ENCODE data around the gene KIRREL2.
"Not testable (repeated sequence)": the region's sequence is repeated elsewhere in the genome, so short reads cannot be mapped to it uniquely, and the experiment has no call there.

Gene KIRREL2

DNA sequence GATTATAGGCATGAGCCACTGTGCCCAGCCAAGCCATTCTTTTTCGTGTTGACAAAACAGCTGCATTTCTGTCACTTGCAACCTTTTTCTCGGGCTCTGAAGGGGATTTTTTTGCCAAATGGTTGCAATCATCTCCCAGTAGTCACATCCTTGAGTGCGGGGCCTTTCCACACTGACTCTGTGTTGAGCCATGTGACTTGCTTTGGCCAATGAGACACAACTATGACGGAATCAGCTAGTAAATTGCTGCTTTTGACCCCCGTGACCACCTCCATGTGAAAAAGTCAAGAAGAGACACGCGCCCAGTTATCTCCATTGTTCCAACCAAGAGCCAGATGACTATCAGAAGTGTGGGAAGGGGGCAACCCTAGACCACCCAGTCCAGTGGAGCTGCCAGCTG lies 22.7 kb upstream of the KIRREL2 start:
- 73% methylated on average over 4 of the region's 7 CpGs for WGBS (ENCODE audit: insufficient coverage)
- H3K27me3 ChIP-seq (replicated peaks in 2 of 5; ENCODE audit: control insufficient read depth in 4 of 5, insufficient read depth in 5 of 5, low read length in 4 of 5): peaks cover 0 to 31% (median 8%) of the 10 kb centered on the region in 5 experiments
- no peak for DNase-seq
- POLR2A ChIA-PET: no interaction called here
- H3K4me3 ChIP-seq (ENCODE audit: control insufficient read depth in 1 of 7, extremely low read depth in 1 of 7, insufficient read depth in 4 of 7, low read depth in 2 of 7, low read length in 6 of 7): no peak overlapping the region
- H3K9me3 ChIP-seq (ENCODE audit: control extremely low read depth in 1 of 5, control insufficient read depth in 4 of 5, insufficient read depth in 2 of 5, low read depth in 1 of 5, low read length in 4 of 5): peaks cover 0 to 2% (median 0%) of the 10 kb centered on the region in 5 experiments
- CTCF ChIA-PET: no interaction called here
- H3K36me3 ChIP-seq (ENCODE audit: control insufficient read depth in 4 of 4, insufficient read depth in 4 of 4, low read length in 3 of 4): no peaks in the 10 kb centered on the region
- H3K4me1 ChIP-seq (ENCODE audit: control extremely low read depth in 1 of 4, control insufficient read depth in 4 of 4, insufficient read depth in 4 of 4, low read length in 3 of 4): no peaks in the 10 kb centered on the region
- no peak overlapping the region for H3K27ac ChIP-seq (ENCODE audit: insufficient read depth in 1 of 2, low read depth in 1 of 2, low read length in 2 of 2, poor library complexity in 1 of 2, severe bottlenecking in 2 of 2)

GRCh38 chr19:35836096-35836495 lies 20.6 kb upstream of the KIRREL2 start:
- H3K4me3 ChIP-seq (ENCODE audit: control insufficient read depth in 1 of 7, extremely low read depth in 1 of 7, insufficient read depth in 4 of 7, low read depth in 2 of 7, low read length in 6 of 7); DNase-seq; CTCF ChIA-PET; POLR2A ChIA-PET; H3K27ac ChIP-seq (ENCODE audit: insufficient read depth in 1 of 2, low read depth in 1 of 2, low read length in 2 of 2, poor library complexity in 1 of 2, severe bottlenecking in 2 of 2); H3K4me1 ChIP-seq (ENCODE audit: control extremely low read depth in 1 of 4, control insufficient read depth in 4 of 4, insufficient read depth in 4 of 4, low read length in 3 of 4); H3K36me3 ChIP-seq (ENCODE audit: control insufficient read depth in 4 of 4, insufficient read depth in 4 of 4, low read length in 3 of 4); H3K9me3 ChIP-seq (ENCODE audit: control extremely low read depth in 1 of 5, control insufficient read depth in 4 of 5, insufficient read depth in 2 of 5, low read depth in 1 of 5, low read length in 4 of 5): not testable (repeated sequence)
- 77% methylated on average over 11 of the region's 11 CpGs for WGBS (ENCODE audit: insufficient coverage)
- peaks cover 0 to 27% (median 7%) of the 10 kb centered on the region in 5 experiments for H3K27me3 ChIP-seq (replicated peaks in 2 of 5; ENCODE audit: control insufficient read depth in 4 of 5, insufficient read depth in 5 of 5, low read length in 4 of 5)

DNA sequence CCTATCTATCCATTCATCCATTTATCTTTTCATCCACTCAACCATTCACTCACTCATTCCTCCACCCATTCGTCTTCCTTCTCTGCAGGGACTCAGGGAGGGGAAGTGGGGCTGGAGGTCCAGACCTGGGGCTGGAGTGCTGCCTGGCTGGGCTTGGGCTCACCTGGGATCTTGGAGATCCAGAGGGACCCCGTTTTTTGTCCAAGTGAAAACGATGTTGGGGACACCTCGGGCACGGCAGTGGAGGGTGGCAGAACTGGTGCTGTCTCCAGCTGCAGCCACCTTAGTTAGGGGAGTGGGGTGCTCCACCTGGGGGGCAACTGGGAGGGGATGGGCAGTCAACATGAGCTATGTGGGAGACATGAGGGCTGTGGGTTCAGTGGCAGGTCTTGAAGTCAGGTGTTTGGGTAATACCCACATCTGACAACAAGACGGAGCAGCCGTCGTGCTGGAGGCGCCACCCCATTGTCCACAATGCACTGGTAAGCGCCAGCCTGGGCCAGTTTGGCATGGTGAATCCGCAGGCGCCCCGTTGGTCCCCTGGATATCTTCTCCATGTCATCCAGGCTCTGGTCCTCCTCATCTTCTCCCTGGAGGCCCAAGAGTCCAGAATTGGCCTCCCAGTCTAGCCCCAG lies 14.6 kb upstream of the KIRREL2 start:
- ChIA-PET POLR2A (no interaction called here), CTCF (no interaction called here)
- WGBS (ENCODE audit: insufficient coverage): 90% methylated on average over 9 of the region's 13 CpGs
- Histone ChIP-seq H3K4me1 (ENCODE audit: control extremely low read depth in 1 of 4, control insufficient read depth in 4 of 4, insufficient read depth in 4 of 4, low read length in 3 of 4) (peaks cover 0 to 9% (median 6%) of the 10 kb centered on the region in 4 experiments), H3K36me3 (ENCODE audit: control insufficient read depth in 4 of 4, insufficient read depth in 4 of 4, low read length in 3 of 4) (no peaks in the 10 kb centered on the region), H3K9me3 (ENCODE audit: control extremely low read depth in 1 of 5, control insufficient read depth in 4 of 5, insufficient read depth in 2 of 5, low read depth in 1 of 5, low read length in 4 of 5) (peaks cover 0 to 10% (median 7%) of the 10 kb centered on the region in 5 experiments), H3K4me3 (ENCODE audit: control insufficient read depth in 1 of 7, extremely low read depth in 1 of 7, insufficient read depth in 4 of 7, low read depth in 2 of 7, low read length in 6 of 7) (no peak overlapping the region), H3K27ac (ENCODE audit: insufficient read depth in 1 of 2, low read depth in 1 of 2, low read length in 2 of 2, poor library complexity in 1 of 2, severe bottlenecking in 2 of 2) (no peak overlapping the region), H3K27me3 (replicated peaks in 2 of 5; ENCODE audit: control insufficient read depth in 4 of 5, insufficient read depth in 5 of 5, low read length in 4 of 5) (peaks cover 4 to 60% (median 34%) of the 10 kb centered on the region in 5 experiments)
- DNase-seq: no peak

DNA sequence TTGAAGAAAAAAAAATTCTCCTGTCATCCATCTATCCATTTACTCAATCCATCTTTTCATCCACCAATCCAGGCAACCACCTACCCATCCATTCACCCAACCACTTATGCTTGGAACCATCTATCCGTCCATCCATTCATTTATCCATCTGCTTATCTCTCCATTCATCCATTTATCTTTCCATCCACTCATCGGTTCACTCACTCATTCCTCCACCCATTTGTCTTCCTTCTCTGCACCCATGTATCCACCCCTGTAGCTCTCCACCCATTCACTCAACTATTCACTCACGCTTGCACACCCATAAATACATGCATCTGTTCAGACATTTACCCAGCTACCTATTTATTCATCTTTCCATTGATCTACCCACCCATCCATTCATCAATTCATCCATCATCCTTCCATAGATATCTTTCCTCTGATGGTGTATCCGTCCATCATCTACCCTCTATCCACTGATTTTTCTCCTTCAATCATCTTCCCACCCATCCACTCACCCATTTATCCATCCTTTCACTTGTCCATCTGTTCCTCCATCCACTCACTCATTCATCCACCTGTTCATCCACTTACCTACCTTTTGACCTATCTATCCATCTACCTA lies 13.9 kb upstream of the KIRREL2 start:
- no peaks in the 10 kb centered on the region for H3K36me3 ChIP-seq (ENCODE audit: control insufficient read depth in 4 of 4, insufficient read depth in 4 of 4, low read length in 3 of 4)
- POLR2A ChIA-PET: no interaction called here
- 100% methylated on average over 4 of the region's 4 CpGs for WGBS (ENCODE audit: insufficient coverage)
- no peak overlapping the region for H3K27ac ChIP-seq (ENCODE audit: insufficient read depth in 1 of 2, low read depth in 1 of 2, low read length in 2 of 2, poor library complexity in 1 of 2, severe bottlenecking in 2 of 2)
- CTCF ChIA-PET: no interaction called here
- peaks cover 0 to 10% (median 7%) of the 10 kb centered on the region in 5 experiments for H3K9me3 ChIP-seq (ENCODE audit: control extremely low read depth in 1 of 5, control insufficient read depth in 4 of 5, insufficient read depth in 2 of 5, low read depth in 1 of 5, low read length in 4 of 5)
- H3K27me3 ChIP-seq (replicated peaks in 2 of 5; ENCODE audit: control insufficient read depth in 4 of 5, insufficient read depth in 5 of 5, low read length in 4 of 5): peaks cover 4 to 65% (median 36%) of the 10 kb centered on the region in 5 experiments
- peaks cover 0 to 9% (median 6%) of the 10 kb centered on the region in 4 experiments for H3K4me1 ChIP-seq (ENCODE audit: control extremely low read depth in 1 of 4, control insufficient read depth in 4 of 4, insufficient read depth in 4 of 4, low read length in 3 of 4)
- DNase-seq: no peak
- no peak overlapping the region for H3K4me3 ChIP-seq (ENCODE audit: control insufficient read depth in 1 of 7, extremely low read depth in 1 of 7, insufficient read depth in 4 of 7, low read depth in 2 of 7, low read length in 6 of 7)

- Histone ChIP-seq H3K9me3 (ENCODE audit: control extremely low read depth in 1 of 5, control insufficient read depth in 4 of 5, insufficient read depth in 2 of 5, low read depth in 1 of 5, low read length in 4 of 5) (peaks cover 0 to 10% (median 7%) of the 10 kb centered on the region in 5 experiments), H3K27me3 (replicated peaks in 2 of 5; ENCODE audit: control insufficient read depth in 4 of 5, insufficient read depth in 5 of 5, low read length in 4 of 5) (peaks cover 4 to 76% (median 42%) of the 10 kb centered on the region in 5 experiments), H3K27ac (ENCODE audit: insufficient read depth in 1 of 2, low read depth in 1 of 2, low read length in 2 of 2, poor library complexity in 1 of 2, severe bottlenecking in 2 of 2) (no peak overlapping the region), H3K4me1 (ENCODE audit: control extremely low read depth in 1 of 4, control insufficient read depth in 4 of 4, insufficient read depth in 4 of 4, low read length in 3 of 4) (peaks cover 0 to 9% (median 6%) of the 10 kb centered on the region in 4 experiments), H3K36me3 (ENCODE audit: control insufficient read depth in 4 of 4, insufficient read depth in 4 of 4, low read length in 3 of 4) (no peaks in the 10 kb centered on the region), H3K4me3 (ENCODE audit: control insufficient read depth in 1 of 7, extremely low read depth in 1 of 7, insufficient read depth in 4 of 7, low read depth in 2 of 7, low read length in 6 of 7) (peak overlapping the region in 1 of 7 experiments; percentile 4)
- WGBS (ENCODE audit: insufficient coverage): 13% methylated on average over 41 of the region's 42 CpGs
- POLR2A ChIA-PET: no interaction called here
- CTCF ChIA-PET: no interaction called here
- peak in 2 of 3 donors; percentile 13 to 14 for DNase-seq
Observed at GRCh38 chr19:35843676-35844481, 12.8 kb upstream of the KIRREL2 start.

DNA sequence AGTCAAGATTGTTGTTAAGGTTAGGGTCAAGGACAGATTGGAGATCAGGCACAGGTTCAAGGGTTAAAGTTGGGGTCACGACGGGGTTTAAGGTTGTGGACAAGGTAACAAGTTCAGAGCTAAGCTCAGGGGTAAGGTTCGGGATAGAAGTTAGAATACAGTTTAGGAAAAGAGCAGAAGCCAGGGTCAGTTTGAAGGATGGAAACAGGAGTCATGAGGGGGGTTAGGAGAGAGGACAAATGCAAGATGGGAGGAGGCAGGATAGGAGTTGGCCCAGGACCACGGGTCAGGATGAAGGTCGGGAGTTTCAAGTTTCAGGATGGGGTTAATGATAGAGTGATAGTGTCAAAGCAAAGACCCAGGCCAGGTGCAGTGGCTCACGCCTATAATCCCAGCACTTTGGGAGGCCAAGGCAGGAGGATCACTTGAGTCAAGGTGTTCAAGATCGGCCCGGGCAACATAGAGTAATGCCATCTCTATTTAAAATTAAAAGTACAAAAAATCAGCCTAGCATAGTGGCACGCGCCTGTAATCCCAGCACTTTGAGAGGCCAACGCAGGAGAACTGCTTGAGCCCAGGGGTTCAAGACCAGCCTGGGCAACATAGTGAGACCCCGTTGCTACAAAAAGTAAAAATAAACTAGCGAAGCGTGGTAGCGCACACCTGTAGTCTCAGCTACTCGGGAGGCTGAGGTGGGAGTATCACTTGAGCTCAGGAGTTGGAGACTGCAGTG lies 12.1 kb upstream of the KIRREL2 start:
- H3K27me3 ChIP-seq (replicated peaks in 2 of 5; ENCODE audit: control insufficient read depth in 4 of 5, insufficient read depth in 5 of 5, low read length in 4 of 5): peaks cover 4 to 81% (median 42%) of the 10 kb centered on the region in 5 experiments
- H3K4me1 ChIP-seq (ENCODE audit: control extremely low read depth in 1 of 4, control insufficient read depth in 4 of 4, insufficient read depth in 4 of 4, low read length in 3 of 4): peaks cover 0 to 9% (median 6%) of the 10 kb centered on the region in 4 experiments
- H3K27ac ChIP-seq (ENCODE audit: insufficient read depth in 1 of 2, low read depth in 1 of 2, low read length in 2 of 2, poor library complexity in 1 of 2, severe bottlenecking in 2 of 2): no peak overlapping the region
- peak overlapping the region in 1 of 7 experiments; percentile 35 for H3K4me3 ChIP-seq (ENCODE audit: control insufficient read depth in 1 of 7, extremely low read depth in 1 of 7, insufficient read depth in 4 of 7, low read depth in 2 of 7, low read length in 6 of 7)
- DNase-seq: no peak
- H3K36me3 ChIP-seq (ENCODE audit: control insufficient read depth in 4 of 4, insufficient read depth in 4 of 4, low read length in 3 of 4): no peaks in the 10 kb centered on the region
- H3K9me3 ChIP-seq (ENCODE audit: control extremely low read depth in 1 of 5, control insufficient read depth in 4 of 5, insufficient read depth in 2 of 5, low read depth in 1 of 5, low read length in 4 of 5): peaks cover 0 to 5% (median 2%) of the 10 kb centered on the region in 5 experiments
- ChIA-PET CTCF (no interaction called here), POLR2A (no interaction called here)
- 69% methylated on average over 12 of the region's 16 CpGs for WGBS (ENCODE audit: insufficient coverage)

All from common myeloid progenitor, CD34-positive (primary cell).